GM04504 (cell line): Measurements from ENCODE around the gene BIRC6.
"Not testable (repeated sequence)": the region's sequence is repeated elsewhere in the genome, so short reads cannot be mapped to it uniquely, and the experiment has no call there.

Experiments used
- DNase-seq: peaks from one replicate; pipeline ENCODE4 v3.0.0-alpha.2; 2012; ENCODE audit warnings: low read depth

The BIRC6 gene

DNA sequence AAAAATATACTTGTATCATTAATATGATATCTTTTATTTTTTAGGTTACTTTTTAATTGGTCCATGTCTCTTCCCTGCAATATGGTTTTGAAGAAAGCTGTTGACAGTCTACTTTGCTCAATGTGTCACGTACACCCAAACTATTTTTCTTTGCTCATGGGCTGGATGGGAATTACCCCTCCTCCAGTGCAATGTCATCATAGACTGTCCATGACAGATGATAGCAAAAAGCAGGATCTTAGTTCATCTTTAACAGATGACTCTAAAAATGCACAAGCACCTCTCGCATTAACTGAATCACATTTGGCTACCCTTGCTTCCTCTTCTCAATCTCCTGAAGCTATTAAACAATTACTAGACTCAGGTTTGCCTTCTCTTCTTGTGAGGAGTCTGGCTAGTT is 158.1 kb downstream of the BIRC6 start:
- DNase-seq = no peak

DNA sequence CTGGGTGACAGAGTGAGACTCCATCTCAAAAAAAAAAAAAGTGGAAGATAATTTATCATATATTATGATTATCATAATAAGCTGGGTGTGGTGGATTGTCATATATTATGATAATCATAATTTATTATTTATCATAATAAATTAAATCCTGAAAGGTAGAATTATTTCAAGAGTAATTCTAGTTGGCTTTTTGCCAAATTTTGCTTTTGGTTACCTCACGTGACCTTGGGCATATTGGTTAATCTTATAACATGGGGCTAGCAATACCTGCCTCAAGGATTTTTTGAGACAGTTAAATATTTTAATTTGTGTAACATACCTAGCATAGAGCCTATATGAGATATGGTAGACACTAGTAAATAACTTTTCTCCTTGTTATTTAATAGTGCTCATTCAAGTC is 159.7 kb downstream of the BIRC6 start:
- no peak for DNase-seq

DNA sequence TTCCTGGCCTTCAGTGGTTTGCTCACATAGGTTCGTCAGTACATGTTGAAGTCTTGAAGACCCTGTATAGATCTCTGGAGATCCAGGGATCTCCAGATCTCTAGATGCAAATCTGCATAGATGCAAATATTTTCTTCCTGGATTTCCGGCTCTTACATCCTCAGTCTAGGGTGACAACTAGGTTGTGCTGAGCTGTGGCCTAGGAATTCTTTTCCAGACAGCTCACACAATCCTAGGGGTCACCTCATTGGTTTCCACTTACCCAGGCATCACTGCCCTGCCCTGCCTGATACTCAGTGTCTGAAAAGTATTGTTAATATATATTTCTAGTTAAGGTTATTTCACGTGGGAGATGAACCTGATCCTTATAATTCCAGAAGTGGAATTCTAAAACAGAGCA is 165.9 kb downstream of the BIRC6 start:
- no peak for DNase-seq

DNA sequence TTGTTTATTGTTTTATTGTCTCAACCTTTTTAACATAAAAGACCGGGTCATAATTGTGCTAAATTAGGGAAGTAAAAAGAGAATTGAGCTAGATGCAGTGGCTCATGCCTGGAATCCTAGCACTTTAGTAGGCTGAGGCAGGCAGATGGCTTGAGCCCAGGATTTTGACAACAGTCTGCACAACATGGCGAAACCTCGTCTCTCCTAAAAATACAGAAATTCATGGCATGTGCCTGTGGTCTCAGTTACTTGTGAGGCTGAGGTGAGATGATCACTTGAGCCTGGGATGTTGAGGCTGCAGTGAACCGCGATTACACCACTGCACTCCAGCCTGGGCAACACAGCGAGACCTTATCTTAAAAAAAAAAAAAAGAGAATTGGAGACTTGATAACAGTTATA is 166.9 kb downstream of the BIRC6 start:
- no peak for DNase-seq

DNA sequence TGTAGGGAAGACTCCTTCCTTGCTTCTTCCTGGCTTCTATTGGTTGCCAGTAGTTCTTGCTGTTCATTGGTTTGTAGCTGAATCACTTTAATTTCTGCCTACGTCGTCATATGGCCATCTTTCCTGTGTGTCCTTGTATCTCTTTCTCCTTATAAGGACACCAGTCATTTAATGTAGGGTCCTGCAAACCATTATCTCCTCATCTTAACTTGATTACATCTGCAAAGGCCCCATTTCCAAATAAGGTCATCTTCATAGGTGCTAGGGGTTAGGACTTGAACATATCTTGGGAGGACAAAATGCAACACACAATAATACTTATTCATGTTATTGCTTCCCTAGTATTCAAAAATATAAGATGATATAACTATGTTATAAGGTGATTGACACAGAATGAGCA is 175.5 kb downstream of the BIRC6 start:
- DNase-seq = no peak

DNA sequence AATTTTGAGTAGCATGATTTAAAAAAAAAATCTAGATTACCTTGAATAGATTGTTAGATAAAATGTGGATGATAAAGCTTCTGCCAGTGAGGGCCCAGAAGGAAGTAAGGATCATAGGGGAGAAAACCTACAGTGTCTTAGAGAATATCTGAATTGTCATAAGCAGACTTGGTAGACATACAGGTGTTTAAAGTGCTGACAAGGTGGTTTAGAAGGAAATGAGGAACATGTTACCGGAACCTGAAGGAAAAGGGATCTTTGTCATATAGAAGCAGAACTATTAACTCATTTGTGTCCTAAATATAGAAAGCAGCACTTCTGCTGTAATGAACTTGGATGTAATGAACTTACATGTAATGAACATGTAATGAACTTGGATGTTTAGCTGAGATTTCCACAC is 176.1 kb downstream of the BIRC6 start:
- no peak for DNase-seq

DNA sequence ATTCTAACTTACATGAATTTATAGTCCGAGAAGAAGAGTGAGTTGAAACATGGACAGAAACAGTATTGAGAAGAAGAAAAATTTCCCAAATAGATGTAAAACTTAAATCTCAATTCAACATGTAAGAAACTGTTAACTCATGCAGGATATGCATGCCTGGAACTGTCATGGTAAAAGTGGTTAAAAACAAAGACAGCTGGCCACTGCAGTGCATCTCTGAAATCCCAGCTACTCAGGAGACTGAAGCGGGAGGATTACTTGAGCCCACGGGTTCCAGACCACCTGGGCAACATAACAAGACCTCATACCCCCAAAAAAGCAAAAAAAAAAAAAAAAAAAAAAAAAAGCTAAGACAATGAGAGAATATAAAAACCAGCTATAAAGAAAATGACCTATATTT is 178.0 kb downstream of the BIRC6 start:
- DNase-seq = no peak

DNA sequence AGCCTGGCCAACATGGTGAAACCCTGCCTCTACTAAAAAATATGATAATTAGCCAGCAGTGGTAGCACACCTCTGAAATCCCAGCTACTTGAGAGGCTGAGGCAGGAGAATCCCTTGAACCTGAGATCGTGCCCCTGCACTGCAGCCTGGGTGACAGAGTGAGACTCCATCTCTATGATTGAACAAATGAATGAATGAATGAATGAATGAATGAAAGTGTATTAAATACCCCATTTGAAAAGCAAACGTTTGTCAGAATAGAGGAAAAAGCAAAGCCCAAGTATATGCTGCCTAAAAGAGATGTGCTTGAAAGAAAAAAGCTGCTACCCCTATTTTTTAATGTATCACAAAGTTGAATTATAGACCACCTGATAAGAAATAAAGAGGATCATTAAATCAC is 181.9 kb downstream of the BIRC6 start:
- no peak for DNase-seq

DNA sequence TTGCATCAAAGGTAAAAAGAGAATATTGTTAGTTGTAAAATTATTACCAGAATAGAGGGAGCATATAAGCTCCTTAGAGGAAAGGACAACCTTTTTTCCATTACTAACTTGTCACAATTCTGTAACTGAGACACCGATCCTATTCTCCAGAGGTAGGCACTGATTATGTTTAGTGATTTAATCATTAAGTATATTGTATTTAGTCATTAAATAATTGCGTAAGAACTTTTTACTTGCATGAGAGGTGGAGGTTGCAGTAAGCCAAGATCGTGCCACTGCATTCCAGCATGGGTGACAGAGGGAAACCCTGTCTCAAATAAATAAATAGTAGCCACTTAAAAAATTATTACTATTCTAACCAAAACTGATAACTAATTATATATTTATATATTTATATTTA is 195.7 kb downstream of the BIRC6 start:
- DNase-seq = not testable (repeated sequence)

DNA sequence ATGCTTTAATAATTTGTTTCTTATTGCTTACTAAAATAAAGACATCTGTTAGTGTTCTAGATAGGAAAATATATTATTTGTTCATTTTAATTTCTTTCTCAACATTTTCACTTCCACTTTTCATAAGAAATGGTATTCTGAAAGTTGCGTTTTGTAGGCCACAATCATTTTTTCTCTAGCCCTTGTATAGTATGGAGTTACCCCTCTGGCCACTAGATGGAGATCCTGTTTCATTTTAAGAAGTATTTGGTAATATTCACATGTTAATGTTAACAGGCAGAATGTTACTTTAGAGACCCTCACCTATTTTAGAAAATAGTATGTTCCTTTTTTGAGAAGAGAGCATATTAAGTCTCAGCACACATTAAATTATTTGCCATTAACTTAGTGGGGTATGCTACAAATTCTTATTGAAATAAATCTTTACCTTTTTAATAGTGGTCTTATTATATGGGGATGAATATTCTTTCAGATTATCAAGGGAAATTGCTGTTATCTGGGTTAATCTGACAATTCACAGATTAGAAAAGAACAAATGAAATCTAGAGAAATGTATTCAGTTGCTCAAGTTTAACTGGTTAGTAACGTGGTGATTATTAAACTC is 197.1 kb downstream of the BIRC6 start:
- peak; percentile 3 for DNase-seq

DNA sequence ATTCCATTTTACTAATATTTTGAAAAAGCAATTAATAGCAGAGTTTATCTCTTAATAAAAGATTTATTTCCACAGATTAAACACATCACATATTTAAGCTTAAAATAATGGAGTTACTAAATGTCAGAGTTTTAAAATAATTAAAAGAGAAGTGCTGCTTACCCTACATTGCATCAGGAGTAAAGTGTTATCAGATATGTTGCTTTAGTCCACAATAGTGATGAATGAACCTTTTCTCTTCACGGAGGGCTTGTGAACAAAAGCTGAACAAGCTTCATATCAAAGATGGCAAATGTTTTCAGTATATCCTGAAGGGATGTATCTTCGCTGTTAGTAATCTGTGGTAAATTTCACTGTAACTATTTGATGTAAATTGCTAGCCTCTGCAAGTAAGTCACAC is 201.7 kb downstream of the BIRC6 start:
- no peak for DNase-seq

DNA sequence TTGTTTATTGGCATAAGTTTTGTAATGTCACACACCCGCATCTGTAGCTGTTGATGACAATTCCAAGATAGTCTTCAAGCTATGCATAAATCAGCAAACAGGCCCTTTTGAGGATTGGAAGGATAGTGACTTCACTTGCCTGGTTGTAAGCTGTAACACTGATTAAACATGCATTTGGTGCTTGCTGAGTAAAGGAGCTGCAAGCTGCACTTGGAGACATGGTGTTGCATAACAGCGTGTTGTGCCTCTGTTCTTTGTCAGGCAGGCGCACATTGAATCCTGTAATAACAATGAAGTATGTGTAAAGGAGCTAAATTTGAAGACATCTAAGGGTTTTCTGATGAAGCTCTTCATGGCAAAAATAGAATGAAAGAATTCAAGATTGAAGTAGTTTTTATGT is 202.3 kb downstream of the BIRC6 start:
- no peak for DNase-seq

DNA sequence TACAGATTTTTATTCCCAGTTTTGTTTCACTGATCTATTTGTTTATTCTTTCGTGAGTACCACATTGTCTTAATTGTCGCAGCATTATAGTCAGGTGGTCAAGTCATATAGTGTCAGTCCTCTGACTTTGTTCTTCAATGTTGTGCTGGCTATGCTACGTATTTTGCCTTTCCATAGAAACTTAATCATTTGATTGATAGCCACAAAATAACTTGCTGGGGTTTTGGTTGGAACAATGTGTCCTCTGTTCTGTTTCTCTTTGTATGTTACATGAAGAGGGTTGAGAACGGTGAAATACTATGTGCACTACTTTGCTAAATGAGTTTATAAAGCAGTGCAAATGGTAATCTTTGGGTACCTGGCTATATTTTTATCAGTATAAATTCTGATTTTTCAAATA is 206.1 kb downstream of the BIRC6 start:
- no peak for DNase-seq

DNA sequence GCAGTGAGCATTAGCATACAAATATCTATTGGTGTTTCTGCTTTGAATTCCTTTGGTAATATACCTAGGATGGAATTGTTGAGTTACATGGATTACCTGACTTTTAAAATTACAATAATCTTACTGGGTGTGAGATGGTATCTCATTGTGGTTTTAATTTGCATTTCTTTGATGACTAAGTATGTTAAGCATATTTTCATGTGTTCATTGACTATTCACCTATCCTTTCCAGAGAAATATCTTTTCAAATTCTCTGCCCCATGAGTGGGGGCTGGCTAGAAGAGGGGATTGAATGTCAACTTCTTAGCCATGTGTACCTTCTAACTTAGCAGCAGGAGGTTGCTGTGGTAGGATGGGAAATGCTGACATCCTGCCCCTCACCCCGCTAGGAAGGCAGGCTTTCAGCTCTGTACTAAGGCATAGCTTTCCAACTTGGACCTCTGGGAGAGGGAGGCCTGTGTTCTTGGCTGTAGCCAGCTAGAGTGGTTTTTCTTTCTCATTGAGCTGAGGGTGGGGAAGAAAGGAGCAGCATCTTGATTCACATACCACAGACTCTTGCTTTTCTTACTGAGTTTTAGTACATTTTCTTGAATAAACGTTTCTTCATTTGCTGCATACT is 207.7 kb downstream of the BIRC6 start:
- no peak for DNase-seq

DNA sequence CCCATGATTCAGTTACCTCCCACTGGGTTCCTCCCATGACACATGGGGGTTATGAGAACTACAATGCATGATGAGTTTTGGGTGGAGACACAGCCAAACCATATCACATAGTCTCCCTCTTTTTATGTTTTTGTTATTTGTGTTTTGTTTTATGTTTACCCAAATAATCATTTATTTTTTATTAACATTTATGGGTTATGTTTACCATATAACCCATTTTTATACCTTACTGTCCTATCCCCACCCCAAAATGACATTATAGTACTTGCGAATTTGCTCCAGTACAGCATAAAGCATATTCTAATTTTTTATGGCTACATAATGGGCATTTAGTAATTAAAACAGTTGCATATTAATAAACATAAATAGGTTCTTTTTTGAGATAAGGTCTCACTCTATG is 209.1 kb downstream of the BIRC6 start:
- no peak for DNase-seq

DNA sequence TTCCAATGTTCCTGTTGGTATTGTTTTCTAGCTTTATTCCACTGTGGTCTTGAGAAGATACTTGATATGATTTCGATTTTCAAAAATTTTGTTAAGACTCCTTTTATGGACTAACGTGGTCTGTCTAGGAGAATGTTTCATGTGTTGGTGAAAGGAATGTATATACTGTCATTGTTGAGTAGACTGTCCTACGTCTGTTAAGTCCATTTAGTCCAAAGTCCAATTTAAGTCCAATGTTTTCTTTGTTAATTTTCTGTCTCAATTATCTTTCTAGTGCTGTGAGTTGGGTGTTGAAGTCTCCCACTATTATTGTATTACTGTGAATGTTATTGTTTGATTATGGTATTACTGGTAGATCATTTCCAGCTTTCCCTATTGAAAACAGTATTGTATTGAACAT is 215.2 kb downstream of the BIRC6 start:
- DNase-seq = no peak

DNA sequence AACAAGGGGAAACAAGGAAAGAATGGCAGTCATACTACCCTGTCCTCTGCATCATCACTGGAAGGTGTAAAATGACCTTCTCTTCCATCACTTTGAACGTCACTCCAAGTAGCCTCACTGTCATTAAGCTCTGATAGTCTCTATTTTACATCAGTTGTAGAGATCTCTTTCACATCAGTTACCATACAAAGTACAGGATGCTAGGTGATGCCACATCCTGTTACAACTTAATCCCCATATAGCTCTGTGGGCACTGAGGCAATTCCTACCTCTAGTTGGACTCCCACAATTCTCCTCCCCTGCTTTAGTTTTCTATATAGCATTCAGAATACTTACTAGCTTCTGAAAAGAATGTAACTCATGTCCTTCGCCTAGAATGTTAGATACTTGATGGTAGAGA is 215.9 kb downstream of the BIRC6 start:
- no peak for DNase-seq

DNA sequence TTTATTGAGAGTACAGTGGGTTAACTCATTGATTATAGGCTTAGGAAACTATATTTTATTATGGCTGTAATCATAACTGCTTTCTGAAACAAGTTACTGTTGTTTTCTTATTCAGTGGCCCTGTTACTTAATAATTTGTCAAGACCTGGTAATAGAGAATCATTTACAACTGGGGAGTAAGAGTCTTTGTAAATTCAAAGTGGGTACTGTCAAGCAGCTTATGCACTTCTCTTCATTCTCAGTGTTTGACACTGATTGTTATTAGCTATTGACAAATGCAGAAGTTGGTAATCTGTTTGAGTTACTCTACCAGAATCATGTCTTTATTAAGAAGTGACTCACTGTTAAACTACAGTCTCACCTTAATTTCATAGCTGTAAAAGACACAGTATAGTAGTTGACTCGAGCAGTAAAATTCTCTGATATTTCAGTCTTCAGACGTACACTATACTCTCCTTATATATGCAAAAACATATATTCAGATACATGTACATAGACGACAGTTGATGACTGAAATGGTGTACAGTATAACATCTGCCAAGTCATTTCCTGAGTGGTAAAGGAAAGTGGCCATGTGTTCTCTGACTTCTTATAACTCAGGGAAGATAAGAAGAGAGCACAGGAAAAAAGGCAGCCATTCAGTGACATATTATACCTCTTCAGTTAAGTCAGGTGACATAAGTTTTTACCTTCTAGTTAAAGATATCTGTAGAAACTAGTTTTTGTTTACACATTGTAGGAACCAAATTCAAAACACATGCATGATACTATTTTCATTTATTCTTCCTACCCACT is 235.0 kb downstream of the BIRC6 start:
- no peak for DNase-seq

DNA sequence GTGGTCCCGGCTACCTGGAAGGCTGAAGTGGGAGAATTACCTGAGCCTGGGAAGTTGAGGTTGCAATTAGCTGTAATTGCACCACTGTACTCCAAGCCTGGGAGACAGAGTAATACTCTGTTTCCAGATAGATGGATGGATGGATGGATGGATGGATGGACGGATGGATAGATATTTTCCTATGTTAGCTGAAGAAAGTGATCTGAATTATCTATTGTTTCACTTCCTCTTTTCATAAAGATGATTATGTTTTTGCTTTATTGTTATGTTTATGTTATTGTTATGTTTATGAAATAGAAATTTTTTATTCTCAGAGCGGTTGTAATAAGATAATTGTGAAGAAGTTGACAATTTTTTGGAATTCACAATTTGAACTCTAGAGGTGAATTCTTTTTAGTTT is 237.8 kb downstream of the BIRC6 start:
- DNase-seq = no peak

DNA sequence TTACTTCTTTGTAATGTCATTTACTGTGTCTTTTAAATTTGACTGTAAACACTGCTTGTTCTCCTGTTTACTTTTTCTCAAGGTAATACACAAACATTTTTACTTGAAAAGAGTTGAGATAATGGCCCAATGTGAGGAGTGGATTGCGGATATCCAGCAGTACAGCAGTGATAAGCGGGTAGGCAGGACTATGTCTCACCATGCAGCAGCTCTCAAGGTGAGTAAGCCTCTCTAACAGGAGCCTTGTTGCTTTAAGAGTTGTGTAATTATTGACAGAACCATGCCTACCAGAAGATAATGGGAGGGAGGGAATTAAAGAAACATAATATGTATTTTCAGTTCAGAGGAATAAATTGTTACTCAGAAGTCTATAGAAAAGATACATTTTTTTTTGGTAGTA is 254.5 kb downstream of the BIRC6 start:
- no peak for DNase-seq

DNA sequence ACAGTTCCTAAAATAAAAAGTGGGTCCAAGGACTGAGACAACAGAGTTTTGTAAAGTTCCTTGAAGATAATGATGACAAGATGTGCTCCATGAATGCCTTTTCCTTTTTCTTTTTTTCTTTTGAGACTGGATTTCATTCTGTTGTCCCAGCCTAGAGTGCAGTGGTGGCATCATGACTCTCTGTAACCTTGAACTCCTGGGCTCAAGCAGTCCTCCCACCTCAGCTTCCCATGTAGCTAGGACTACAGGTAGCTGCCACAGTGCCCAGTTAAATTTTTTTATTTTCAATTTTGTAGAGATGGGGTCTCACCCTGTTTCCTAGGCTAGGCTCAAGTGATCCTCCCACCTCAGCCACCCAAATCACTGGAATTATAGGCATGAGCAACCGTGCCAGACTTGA is 254.9 kb downstream of the BIRC6 start:
- DNase-seq = no peak

DNA sequence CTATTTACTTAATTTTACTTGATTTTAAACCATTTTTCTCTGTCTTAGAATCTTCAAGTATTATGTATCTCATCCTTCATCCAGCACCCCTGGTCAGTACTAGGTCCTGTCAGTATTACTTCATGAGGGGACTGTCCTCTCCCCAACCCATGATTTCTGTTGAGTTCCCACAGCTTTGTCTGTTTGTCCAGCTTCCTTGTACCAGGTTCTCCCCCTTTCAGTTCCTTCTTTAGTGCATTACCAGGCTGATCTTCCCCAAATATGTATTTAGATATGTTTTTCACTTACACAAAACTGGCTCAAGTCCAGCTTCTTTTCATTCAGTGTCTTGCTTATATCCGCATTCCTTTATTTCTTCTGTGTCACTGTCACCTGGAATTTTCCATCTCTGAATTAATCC is 257.3 kb downstream of the BIRC6 start:
- no peak for DNase-seq

DNA sequence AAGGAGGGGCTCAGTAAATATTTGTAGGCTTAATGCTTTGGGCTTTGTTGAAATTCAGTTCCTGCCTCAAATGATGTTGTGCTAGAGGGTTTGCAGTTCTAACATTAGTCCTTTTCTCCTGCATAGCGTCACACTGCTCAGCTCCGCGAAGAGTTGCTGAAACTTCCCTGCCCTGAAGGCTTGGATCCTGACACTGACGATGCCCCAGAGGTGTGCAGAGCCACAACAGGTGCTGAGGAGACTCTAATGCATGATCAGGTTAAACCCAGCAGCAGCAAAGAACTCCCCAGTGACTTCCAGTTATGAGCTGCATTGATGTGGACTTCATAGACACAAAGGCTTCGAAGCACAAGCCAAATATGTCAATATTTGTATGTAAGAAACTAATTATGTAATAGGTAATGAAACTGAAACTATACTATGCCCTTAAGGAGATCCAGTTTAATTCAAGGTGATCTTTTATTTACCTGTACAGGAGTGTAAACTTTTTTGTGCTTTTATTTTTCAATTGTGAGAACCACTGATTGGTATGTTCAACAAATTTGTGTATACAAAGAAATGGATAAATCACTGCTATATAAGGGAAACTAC is 260.9 kb downstream of the BIRC6 start:
- DNase-seq = no peak
